CD4-positive, alpha-beta T cell treated with Interleukin-6 at 100 ng/mL for 8 hours (primary cell): ENCODE results near the gene CSF3R.

ENCODE experiments used
- DNase-seq: peaks from one replicate; pipeline ENCODE4 v3.0.0-alpha.2; 2020; ENCODE audit warnings: mixed read lengths, low spot score

Gene CSF3R

GRCh38 chr1:36482724-36483388, at the start of gene CSF3R:
Gene CSF3R, minus strand, starts transcription at chr1:36482913. Its CDS starts 3,417 bp downstream, at chr1:36479496.
- DNase-seq, result no peak

DNA sequence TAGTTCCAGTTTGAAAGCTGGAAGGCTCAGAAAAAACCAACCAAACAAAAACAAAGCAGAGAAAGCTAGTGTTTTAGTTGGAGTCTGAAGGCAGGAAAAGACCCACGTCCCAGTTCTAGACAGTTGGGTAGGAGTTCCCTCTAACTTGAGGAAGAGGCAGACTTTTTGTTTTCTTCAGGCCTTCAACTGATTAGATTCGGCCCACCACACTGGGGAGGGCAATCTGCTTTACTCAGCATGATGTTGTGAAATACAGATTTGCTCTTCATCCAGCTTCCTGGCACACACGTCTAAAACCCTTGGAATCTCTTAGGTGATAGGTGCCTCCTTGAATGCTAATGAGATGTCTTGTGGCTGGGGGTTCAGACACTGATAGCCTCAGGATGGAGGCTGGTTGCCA, 49.1 kb upstream of the CSF3R start:
- no peak for DNase-seq

DNA sequence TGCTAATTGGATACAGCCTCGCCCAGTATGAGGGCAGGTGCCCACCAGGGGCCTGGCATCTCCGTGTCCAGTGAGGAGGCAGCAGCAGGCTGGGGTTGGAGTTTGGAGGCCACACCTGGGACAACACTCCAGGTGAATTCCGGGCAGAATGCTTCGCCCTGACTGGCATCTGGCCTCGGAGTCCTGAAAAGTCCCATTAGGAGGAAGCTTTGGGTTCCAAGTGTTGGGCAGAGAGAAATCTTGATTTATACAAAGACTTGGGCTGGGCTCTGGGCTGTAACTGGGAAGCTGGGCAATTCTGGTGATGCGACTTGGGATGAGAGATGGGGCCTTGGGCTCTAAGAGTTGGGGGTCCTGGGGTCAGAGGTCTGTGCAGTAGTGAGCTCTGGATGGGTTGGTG, 48.1 kb upstream of the CSF3R start:
- no peak for DNase-seq

DNA sequence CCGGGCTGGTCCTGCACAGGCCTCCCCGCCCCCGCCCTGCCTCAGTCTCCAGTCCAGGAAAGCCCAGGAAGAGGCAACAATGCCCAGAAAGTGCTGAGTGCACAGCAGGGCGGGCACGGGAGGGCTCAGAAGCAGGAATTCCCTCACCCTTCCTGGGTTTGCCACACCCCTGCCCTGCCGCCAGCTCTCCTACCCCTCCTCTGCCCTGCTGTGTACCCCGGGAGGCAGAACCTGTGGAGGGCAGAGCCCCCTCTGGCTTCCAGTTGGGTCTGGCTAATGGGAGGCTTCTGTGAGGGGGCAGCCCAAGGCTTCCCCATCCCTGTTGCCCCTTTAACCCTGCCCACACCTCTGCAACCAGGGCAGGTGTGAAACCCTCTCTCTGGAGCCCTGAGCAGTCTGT, 47.5 kb upstream of the CSF3R start:
- no peak for DNase-seq

- DNase-seq, result no peak
Observed at GRCh38 chr1:36529769-36530260, 47.1 kb upstream of the CSF3R start.

DNA sequence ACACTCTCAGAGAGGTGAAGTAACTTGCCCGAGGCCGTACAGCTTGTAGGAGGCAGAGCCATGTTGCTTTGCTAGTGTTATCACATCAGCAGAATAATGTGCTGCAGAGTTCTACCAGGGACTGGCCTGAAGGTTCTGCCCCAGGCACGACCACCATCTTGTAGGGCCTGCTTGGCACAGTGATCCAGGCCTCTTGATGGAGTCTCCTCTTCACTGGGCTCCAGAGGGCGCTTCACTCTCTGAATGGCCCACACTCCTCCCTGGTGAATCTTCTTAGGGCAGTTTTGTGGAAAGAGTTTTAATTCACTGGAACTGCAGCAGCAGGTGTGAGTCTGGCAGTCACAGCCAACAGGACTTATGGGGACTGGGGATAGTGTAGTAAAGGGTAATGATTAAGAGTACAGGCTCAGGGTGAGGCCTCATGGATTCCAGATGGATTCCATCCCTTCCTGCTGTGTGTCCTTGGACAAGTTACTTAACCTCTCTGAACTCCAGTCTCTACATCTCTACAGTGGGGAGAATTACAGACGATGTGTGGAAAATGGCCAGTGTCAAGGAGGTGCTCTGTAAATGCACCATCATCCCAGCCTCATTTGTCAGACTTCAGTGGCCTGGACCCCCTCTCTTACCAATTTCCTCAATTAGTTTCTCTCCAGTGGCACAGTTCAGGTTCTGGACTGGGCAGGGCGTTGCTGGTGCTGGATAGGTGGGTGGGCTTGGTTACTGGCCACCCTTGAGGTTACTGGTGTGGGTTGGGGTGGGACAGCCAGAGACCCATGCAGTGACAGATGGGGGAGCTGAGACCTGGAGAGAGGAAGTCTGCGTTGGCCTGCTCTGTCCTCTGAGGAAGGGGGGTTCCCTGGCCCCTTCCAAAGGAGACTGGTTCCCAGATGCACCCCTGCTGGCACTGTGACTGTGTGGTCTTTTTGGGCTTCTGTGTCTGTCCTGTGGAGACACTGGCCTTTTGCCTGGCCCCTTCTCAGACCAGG, 45.9 kb upstream of the CSF3R start:
- no peak for DNase-seq

DNA sequence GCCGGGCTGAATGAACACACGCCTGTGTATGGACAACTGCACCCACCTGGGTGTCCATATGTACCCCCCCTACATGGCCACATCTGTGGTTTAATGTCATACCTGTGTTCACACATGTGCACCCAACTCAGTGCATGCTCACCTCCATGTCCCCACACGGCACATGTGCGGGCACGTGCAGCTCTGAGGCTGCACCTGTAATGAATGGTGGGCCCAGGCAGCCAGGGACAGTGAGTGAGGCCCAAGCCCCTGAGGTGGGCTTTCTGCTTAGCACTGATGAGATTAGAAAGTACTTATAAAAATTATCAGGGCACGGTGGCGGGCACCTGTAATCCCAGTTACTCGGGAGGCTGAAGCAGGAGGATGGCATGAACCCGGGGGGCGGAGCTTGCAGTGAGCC, 42.5 kb upstream of the CSF3R start:
- DNase-seq, result no peak

DNA sequence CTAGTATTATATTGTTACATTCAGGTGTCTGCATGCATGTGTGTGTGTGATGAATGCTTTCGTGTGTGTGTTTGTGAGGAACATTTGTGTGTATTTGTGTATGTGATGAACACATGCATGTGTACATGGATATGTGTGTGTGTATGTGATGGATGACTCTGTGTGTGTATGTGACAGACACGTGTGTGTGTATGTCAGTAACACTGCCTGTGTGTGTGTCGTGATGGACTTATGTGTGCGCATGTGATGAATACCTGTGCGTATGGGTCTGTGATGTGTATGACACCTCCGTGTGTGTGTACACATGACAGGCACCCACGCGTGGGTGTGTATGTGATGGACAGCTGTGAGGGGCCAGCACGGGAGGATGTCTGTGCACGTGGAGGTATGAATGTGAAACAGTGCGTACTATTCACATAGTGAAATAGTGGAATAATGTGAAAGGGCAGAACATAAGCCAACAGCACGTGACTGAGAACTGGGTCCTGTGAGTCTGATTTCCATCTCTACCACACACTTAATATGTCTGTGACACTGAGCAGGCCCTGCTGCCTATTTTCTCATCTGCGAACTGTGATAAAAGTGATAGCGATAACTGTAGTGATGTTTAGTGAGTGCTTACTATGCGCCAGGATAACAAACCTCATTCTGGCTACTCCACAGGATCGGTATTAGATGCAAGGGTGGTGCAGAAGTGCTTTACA, 41.8 kb upstream of the CSF3R start:
- no peak for DNase-seq

DNA sequence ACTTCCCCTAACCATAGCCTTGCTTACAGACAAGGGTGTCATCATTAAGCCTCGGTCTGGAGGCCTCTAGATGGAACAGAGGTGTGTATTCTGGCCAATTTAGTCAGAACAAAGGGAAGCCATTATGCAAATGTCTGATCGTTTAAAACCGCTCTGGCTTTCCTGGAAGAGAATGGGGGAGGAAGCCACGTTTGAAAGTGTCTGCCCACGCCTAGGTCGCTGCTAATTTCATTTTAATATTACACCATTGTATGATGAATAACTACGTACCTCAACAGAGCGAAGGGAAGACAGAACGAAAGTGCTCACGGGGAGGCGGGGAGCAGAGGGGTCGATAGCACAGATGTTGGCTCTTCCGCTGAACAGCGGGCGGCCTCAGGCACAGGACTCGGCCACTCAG, 41.1 kb upstream of the CSF3R start:
- DNase-seq, result no peak

GRCh38 chr1:36523230-36523495, 40.5 kb upstream of the CSF3R start:
- no peak for DNase-seq

GRCh38 chr1:36522461-36523229, 39.9 kb upstream of the CSF3R start:
- no peak for DNase-seq

GRCh38 chr1:36522021-36522420, 39.3 kb upstream of the CSF3R start:
- DNase-seq, result no peak

DNA sequence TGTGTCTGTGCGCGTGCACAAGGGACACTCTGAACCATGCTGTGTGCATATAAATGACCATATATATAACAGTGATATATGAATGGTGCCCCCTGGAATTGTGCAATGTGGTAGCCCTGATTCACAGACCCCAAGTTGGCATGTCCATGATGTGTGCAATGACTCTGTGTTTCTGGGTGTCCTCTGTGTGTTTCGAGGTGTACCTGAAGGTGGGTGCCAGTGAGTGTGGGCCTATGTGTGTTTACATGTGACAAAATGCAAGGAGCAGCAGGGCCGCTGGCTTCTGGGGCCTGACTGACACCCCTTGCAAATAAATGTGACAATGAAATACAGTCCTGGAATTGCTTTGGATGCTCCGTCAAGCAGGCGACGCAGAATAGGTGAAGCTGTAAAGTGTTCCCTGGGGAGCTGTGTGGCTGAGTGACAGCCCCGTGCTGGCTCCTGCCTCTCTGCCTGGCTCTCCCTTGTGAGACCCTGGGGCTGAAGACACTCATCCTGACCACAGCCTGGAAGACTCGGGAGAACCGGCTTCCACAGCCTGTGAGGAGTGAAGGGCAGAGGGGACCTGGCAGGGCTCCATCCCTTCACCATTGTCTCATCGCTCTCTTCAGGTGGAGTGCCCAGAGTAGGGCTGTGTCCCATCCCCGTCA, 38.2 kb upstream of the CSF3R start:
- DNase-seq, result no peak

- no peak for DNase-seq
Observed at GRCh38 chr1:36520056-36520455, 37.3 kb upstream of the CSF3R start.

DNA sequence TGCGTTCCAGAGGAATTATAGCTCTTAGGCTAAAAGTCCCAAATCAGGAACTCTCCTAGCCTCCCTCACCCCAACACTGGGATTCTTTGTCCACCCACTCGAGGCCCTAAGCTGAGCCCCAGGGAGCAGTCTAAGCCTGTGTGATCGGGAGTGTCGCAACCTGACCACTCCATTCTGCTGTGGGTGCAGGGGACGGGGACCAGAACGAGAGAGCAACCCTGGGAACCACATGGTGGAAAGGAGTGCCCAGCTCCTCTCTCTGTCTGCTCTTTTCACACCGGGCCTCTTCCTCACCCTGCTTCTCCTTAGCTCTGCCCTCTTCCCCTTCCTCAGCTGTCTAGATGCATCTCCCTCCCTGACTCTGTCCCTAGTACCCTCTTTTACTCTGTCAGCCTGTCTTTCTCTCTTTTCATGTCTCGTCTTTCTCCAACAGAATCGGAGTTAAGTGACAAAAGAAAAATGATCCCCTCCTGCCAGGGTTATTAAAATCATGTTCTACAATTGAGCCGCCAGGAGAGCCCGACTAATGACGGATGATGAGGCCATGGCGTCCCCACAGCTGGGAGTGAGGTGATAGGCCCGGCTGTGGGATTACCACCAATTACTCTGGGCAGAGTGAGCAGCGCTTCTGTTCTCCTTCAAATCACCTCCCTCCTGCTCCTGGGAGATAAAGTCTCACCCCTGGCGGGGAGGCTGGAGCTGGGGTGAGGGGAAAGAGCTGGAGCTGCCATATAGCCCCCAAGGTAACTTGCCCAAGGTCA, 34.5 kb upstream of the CSF3R start:
- no peak for DNase-seq

GRCh38 chr1:36516372-36517010, 33.8 kb upstream of the CSF3R start:
- DNase-seq, result peak; percentile 28

DNA sequence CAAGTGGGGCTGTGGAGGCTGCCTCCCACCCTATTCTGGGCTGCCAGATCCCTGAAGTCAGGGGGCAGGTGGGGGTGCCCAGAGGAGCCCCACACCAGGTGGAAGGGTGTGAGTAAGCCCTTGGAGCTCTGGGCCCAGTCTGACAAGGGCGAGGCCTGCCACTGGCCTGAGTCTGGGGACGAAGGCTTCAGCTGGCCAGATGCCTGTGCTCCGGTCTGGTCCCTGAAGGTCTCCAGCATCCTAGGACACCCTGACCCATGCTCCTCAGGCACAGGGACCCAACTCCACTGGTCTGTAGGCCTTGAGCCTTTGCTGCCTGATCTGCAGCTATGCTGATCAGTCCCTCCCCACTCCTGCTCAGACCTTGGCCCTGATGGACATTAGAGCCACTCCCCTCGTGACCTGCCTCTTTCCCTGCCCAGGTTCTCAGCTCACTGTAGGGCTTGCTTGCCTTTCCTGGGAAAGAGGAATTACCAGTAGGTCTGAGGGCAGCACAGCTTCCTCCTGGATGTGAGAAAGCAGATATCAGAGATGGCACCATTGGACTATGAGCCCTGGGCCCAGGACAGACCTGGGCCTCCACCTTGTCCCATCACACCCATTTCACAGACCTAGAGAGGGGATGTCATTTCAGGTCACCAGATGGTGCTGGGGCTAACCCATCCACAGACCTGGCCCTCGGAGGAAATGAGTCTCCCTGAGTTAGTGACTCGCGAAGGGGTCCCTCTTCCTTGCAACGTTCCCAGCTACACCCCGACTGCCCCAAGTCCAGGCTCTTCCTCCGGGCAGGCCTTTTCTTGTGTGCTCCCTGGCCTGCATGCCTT, 32.8 kb upstream of the CSF3R start:
- DNase-seq, result no peak

GRCh38 chr1:36514501-36514900, 31.8 kb upstream of the CSF3R start:
- no peak for DNase-seq
